Hepatocyte (in vitro differentiated cells): ENCODE data around the gene FGD2. TPM values are rescaled to one million over a fixed set of nuclear protein-coding genes. Genes with fewer than 3 reads are reported as not detected.

Source experiments
- DNase-seq: peaks from one replicate; pipeline ENCODE4 v3.0.0-alpha.2; 2016; ENCODE audit warnings: low spot score
- H2AFZ ChIP-seq: fragments of 200-600 bp; sonication (generic); 2 replicates; pipeline ENCODE4 v1.6.0; 2016; ENCODE audit warnings: antibody characterized with exemption, mild to moderate bottlenecking
- H3K27ac ChIP-seq: fragments of 200-600 bp; sonication (generic); 2 replicates; pipeline ENCODE4 v1.5.1; 2016; ENCODE audit warnings: mild to moderate bottlenecking
- H3K27me3 ChIP-seq: fragments of 200-600 bp; sonication (generic); 2 replicates; pipeline ENCODE4 v1.6.1; 2016
- H3K36me3 ChIP-seq: fragments of 200-600 bp; sonication (generic); replicated peaks from 2 replicates; pipeline ENCODE4 v1.5.1; 2016; ENCODE audit warnings: low read depth; ENCODE audit not compliant: insufficient read depth
- H3K4me1 ChIP-seq: fragments of 200-600 bp; sonication (generic); 2 replicates; pipeline ENCODE4 v1.5.1; 2016; ENCODE audit warnings: mild to moderate bottlenecking, moderate library complexity; ENCODE audit not compliant: insufficient read depth
- H3K4me2 ChIP-seq: fragments of 200-600 bp; sonication (generic); 2 replicates; pipeline ENCODE4 v1.6.0; 2016
- H3K4me3 ChIP-seq: fragments of 200-600 bp; sonication (generic); 2 replicates; pipeline ENCODE4 v1.5.1; 2016; ENCODE audit warnings: mild to moderate bottlenecking
- H3K79me2 ChIP-seq: fragments of 200-600 bp; sonication (generic); 2 replicates; pipeline ENCODE4 v1.6.0; 2017; ENCODE audit warnings: mild to moderate bottlenecking
- H3K9me2 ChIP-seq: fragments of 200-600 bp; sonication (generic); replicated peaks from 2 replicates; pipeline ENCODE4 v1.6.0; 2017; ENCODE audit warnings: mild to moderate bottlenecking; ENCODE audit not compliant: insufficient read depth
- H3K9me3 ChIP-seq: fragments of 200-600 bp; sonication (generic); 2 replicates; pipeline ENCODE4 v1.5.1; 2016; ENCODE audit warnings: low read depth, mild to moderate bottlenecking
- H4K20me1 ChIP-seq: fragments of 200-600 bp; sonication (generic); 2 replicates; pipeline ENCODE4 v1.6.0; 2016; ENCODE audit warnings: mild to moderate bottlenecking; ENCODE audit not compliant: insufficient read depth, poor library complexity, severe bottlenecking
- CTCF ChIP-seq: fragments of 200-600 bp; sonication (generic); IDR thresholded peaks from 2 replicates; pipeline ENCODE4 v1.5.1; 2016; ENCODE audit warnings: antibody characterized with exemption, mild to moderate bottlenecking; ENCODE audit not compliant: poor library complexity
- EZH2 ChIP-seq: fragments of 200-600 bp; sonication (generic); IDR thresholded peaks from 2 replicates; pipeline ENCODE4 v1.6.1; 2016; ENCODE audit warnings: antibody characterized with exemption, mild to moderate bottlenecking, borderline replicate concordance
- EZH2phosphoT487 ChIP-seq: fragments of 200-600 bp; sonication (generic); IDR thresholded peaks from one replicate; pipeline ENCODE4 v1.6.1; 2018; ENCODE audit warnings: antibody characterized with exemption, mild to moderate bottlenecking, low read depth, moderate library complexity; ENCODE audit not compliant: unreplicated experiment, severe bottlenecking
- WGBS: methylation state at CpG from one replicate; pipeline ENCODE4 v1.1.6; 2016; ENCODE audit warnings: low lambda C conversion rate; ENCODE audit errors: missing lambda C conversion rate; 5-methylcytosine and 5-hydroxymethylcytosine counted together
- polyA plus RNA-seq: library from polyadenylated mRNA; unstranded; fragments of >200 nt; fragmentation: Nextera tagmentation; extraction: Ambion mirVana; gene quantifications from 2 replicates; pipeline ENCODE4 v1.2.1, GENCODE V29; 2016
- total RNA-seq: library from RNA; depleted of rRNA; stranded (reverse); fragments of >200 nt; gene quantifications from 2 replicates; pipeline ENCODE4 v1.2.3, GENCODE V29; 2014

FGD2 gene
- total and polyA plus RNA-seq, 2 experiments from 2014 or later = 4.6 to 5.2 TPM

- no peak overlapping the region for H3K4me3 ChIP-seq
- H3K36me3 ChIP-seq = no peaks in the 10 kb centered on the region
- no peak overlapping the region for H3K4me2 ChIP-seq
- no peak overlapping the region for H3K27ac ChIP-seq
- H3K4me1 ChIP-seq = no peaks in the 10 kb centered on the region
- H3K9me2 ChIP-seq = no peaks in the 10 kb centered on the region
- WGBS = 83% methylated on average over 15 of the region's 15 CpGs
- DNase-seq = no peak
- no peaks in the 10 kb centered on the region for H3K9me3 ChIP-seq
- no peaks in the 10 kb centered on the region for H3K79me2 ChIP-seq
- H3K27me3 ChIP-seq = no peaks in the 10 kb centered on the region
- H4K20me1 ChIP-seq = no peaks in the 10 kb centered on the region
- no peak for TF ChIP-seq EZH2phosphoT487
- no peak for TF ChIP-seq CTCF
- no peak for TF ChIP-seq EZH2
- H2AFZ ChIP-seq = no peak overlapping the region
Measured at GRCh38 chr6:37024656-37025337, 19.3 kb downstream of the FGD2 start.

- no peak overlapping the region for H3K4me3 ChIP-seq
- no peak overlapping the region for H2AFZ ChIP-seq
- H3K4me1 ChIP-seq = no peaks in the 10 kb centered on the region
- no peaks in the 10 kb centered on the region for H4K20me1 ChIP-seq
- TF ChIP-seq EZH2phosphoT487 = no peak
- TF ChIP-seq EZH2 = no peak
- TF ChIP-seq CTCF = no peak
- no peak overlapping the region for H3K4me2 ChIP-seq
- no peak overlapping the region for H3K27ac ChIP-seq
- 84% methylated on average over 24 of the region's 24 CpGs for WGBS
- DNase-seq = no peak
- H3K36me3 ChIP-seq = no peaks in the 10 kb centered on the region
- no peaks in the 10 kb centered on the region for H3K79me2 ChIP-seq
- H3K9me2 ChIP-seq = no peaks in the 10 kb centered on the region
- no peaks in the 10 kb centered on the region for H3K27me3 ChIP-seq
- peaks cover 4% of the 10 kb centered on the region for H3K9me3 ChIP-seq
Measured at GRCh38 chr6:37025621-37026466, 20.4 kb downstream of the FGD2 start.

GRCh38 chr6:37027036-37027720, 21.7 kb downstream of the FGD2 start:
- no peak overlapping the region for H2AFZ ChIP-seq
- H3K79me2 ChIP-seq = no peaks in the 10 kb centered on the region
- no peaks in the 10 kb centered on the region for H3K27me3 ChIP-seq
- H3K4me2 ChIP-seq = no peak overlapping the region
- no peaks in the 10 kb centered on the region for H3K4me1 ChIP-seq
- no peak for DNase-seq
- no peaks in the 10 kb centered on the region for H3K36me3 ChIP-seq
- H3K9me3 ChIP-seq = peaks cover 5% of the 10 kb centered on the region
- H4K20me1 ChIP-seq = no peaks in the 10 kb centered on the region
- 93% methylated on average over 15 of the region's 15 CpGs for WGBS
- no peak overlapping the region for H3K27ac ChIP-seq
- no peak overlapping the region for H3K4me3 ChIP-seq
- no peaks in the 10 kb centered on the region for H3K9me2 ChIP-seq
- TF ChIP-seq EZH2phosphoT487 (no peak), EZH2 (no peak), CTCF (no peak)
